H9 (cell line): ENCODE data around the gene IFI44L. TPM values are rescaled to one million over a fixed set of nuclear protein-coding genes. Genes with fewer than 3 reads are reported as not detected.

Experiments
- DNase-seq: peaks from one replicate; pipeline ENCODE4 v3.0.0-alpha.2; 2017
- H2AFZ ChIP-seq: one replicate; pipeline ENCODE4 v1.6.1; 2013; ENCODE audit warnings: mild to moderate bottlenecking, low read length, control low read depth, moderate library complexity
- H2AK5ac ChIP-seq: 2 replicates; pipeline ENCODE4 v1.6.1; 2013; ENCODE audit warnings: low read length, control low read depth, mixed read lengths; ENCODE audit not compliant: insufficient read length
- H2BK120ac ChIP-seq: one replicate; pipeline ENCODE4 v1.6.1; 2013; ENCODE audit warnings: low read depth, mild to moderate bottlenecking, low read length, control low read depth, inconsistent platforms; ENCODE audit not compliant: poor library complexity, severe bottlenecking
- H2BK12ac ChIP-seq: 2 replicates; pipeline ENCODE4 v1.6.1; 2013; ENCODE audit warnings: low read length, control low read depth, mixed read lengths, low read depth; ENCODE audit not compliant: insufficient read length
- H2BK15ac ChIP-seq: 2 replicates; pipeline ENCODE4 v1.6.1; 2013; ENCODE audit warnings: low read depth, low read length, control low read depth
- H2BK20ac ChIP-seq: one replicate; pipeline ENCODE4 v1.6.1; 2013; ENCODE audit warnings: low read depth, mild to moderate bottlenecking, low read length, control low read depth, inconsistent platforms; ENCODE audit not compliant: poor library complexity, severe bottlenecking
- H2BK5ac ChIP-seq: 2 replicates; pipeline ENCODE4 v1.6.1; 2013; ENCODE audit warnings: low read length, control low read depth, mixed read lengths; ENCODE audit not compliant: insufficient read length
- H3K14ac ChIP-seq: 2 replicates; pipeline ENCODE4 v1.6.1; 2013; ENCODE audit warnings: low read length, control low read depth; ENCODE audit not compliant: insufficient read depth
- H3K18ac ChIP-seq: 2 replicates; pipeline ENCODE4 v1.6.1; 2013; ENCODE audit warnings: low read depth, mild to moderate bottlenecking, mixed read lengths, low read length, control low read depth; ENCODE audit not compliant: insufficient read length
- H3K23ac ChIP-seq: 2 replicates; pipeline ENCODE4 v1.6.1; 2013; ENCODE audit warnings: low read length, control low read depth, mixed read lengths, low read depth; ENCODE audit not compliant: insufficient read length
- H3K23me2 ChIP-seq: 2 replicates; pipeline ENCODE4 v1.6.1; 2013; ENCODE audit warnings: low read depth, mild to moderate bottlenecking, mixed read lengths, low read length, control low read depth; ENCODE audit not compliant: insufficient read length, poor library complexity, severe bottlenecking
- H3K27ac ChIP-seq: 2 replicates; pipeline ENCODE4 v1.5.1; 2013; ENCODE audit warnings: low read length, control low read depth, mixed read lengths, low read depth; ENCODE audit not compliant: insufficient read length
- H3K27me3 ChIP-seq: 2 replicates; pipeline ENCODE4 v1.6.1; 2013; ENCODE audit warnings: low read length, control low read depth, inconsistent platforms; ENCODE audit not compliant: insufficient read depth
- H3K4ac ChIP-seq: 2 replicates; pipeline ENCODE4 v1.6.1; 2013; ENCODE audit warnings: low read depth, mild to moderate bottlenecking, control low read depth, inconsistent platforms, low read length, moderate library complexity
- H3K4me1 ChIP-seq: 2 replicates; pipeline ENCODE4 v1.6.1; 2013; ENCODE audit warnings: low read length, control low read depth, inconsistent platforms; ENCODE audit not compliant: insufficient read depth
- H3K4me2 ChIP-seq: 2 replicates; pipeline ENCODE4 v1.6.1; 2013; ENCODE audit warnings: low read length, control low read depth, mixed read lengths; ENCODE audit not compliant: insufficient read length, insufficient read depth
- H3K56ac ChIP-seq: 2 replicates; pipeline ENCODE4 v1.6.1; 2013; ENCODE audit warnings: low read depth, mild to moderate bottlenecking, mixed read lengths, low read length, control low read depth; ENCODE audit not compliant: insufficient read length
- H3K79me1 ChIP-seq: 2 replicates; pipeline ENCODE4 v1.6.1; 2013; ENCODE audit warnings: low read depth, mild to moderate bottlenecking, moderate library complexity, low read length, control low read depth, inconsistent platforms; ENCODE audit not compliant: insufficient read depth, poor library complexity, severe bottlenecking
- H3K79me2 ChIP-seq: 2 replicates; pipeline ENCODE4 v1.6.1; 2013; ENCODE audit warnings: low read length, control low read depth, inconsistent platforms; ENCODE audit not compliant: insufficient read depth
- H3K9ac ChIP-seq: 2 replicates; pipeline ENCODE4 v1.6.1; 2013; ENCODE audit warnings: low read length, control low read depth, mixed read lengths; ENCODE audit not compliant: insufficient read length; ENCODE audit errors: extremely low read depth
- H3K9me3 ChIP-seq: one replicate; pipeline ENCODE4 v1.6.1; 2013; ENCODE audit warnings: low read depth, low read length, inconsistent platforms; ENCODE audit not compliant: control insufficient read depth
- H3T11ph ChIP-seq: one replicate; pipeline ENCODE4 v1.6.1; 2013; ENCODE audit warnings: mild to moderate bottlenecking, low read length, control low read depth, inconsistent platforms
- H4K20me1 ChIP-seq: one replicate; pipeline ENCODE4 v1.6.1; 2013; ENCODE audit not compliant: control insufficient read depth, insufficient read length, insufficient read depth
- H4K5ac ChIP-seq: 2 replicates; pipeline ENCODE4 v1.6.1; 2013; ENCODE audit warnings: low read depth, mild to moderate bottlenecking, mixed read lengths, low read length, control low read depth; ENCODE audit not compliant: insufficient read length
- H4K8ac ChIP-seq: replicated peaks from 2 replicates; pipeline ENCODE4 v1.6.1; 2013; ENCODE audit warnings: low read length, control low read depth, mixed read lengths, low read depth; ENCODE audit not compliant: insufficient read length
- H4K91ac ChIP-seq: 2 replicates; pipeline ENCODE4 v1.6.1; 2013; ENCODE audit warnings: low read depth, mild to moderate bottlenecking, moderate library complexity, mixed read lengths, low read length, control low read depth; ENCODE audit not compliant: insufficient read length
- H3K27ac Mint-ChIP-seq, 3 experiments: 2 replicates in 2 of 3; 3 replicates in 1 of 3; pipeline ENCODE4 v1.8.0; 2020 to 2021; ENCODE audit warnings: mixed read lengths in 3 of 3, mild to moderate bottlenecking in 1 of 3, moderate library complexity in 1 of 3
- H3K27me3 Mint-ChIP-seq: 2 replicates; pipeline ENCODE4 v1.8.0; 2021; ENCODE audit warnings: low read depth, mild to moderate bottlenecking, moderate library complexity, mixed read lengths
- H3K36me3 Mint-ChIP-seq, 3 experiments: 2 replicates in 2 of 3; 3 replicates in 1 of 3; pipeline ENCODE4 v1.8.0; 2020 to 2021; ENCODE audit warnings: low read depth in 3 of 3, mixed read lengths in 3 of 3; ENCODE audit not compliant: insufficient read depth in 1 of 3
- H3K4me1 Mint-ChIP-seq, 2 experiments: 2 replicates each; pipeline ENCODE4 v1.8.0; 2020; ENCODE audit warnings: mixed read lengths in 2 of 2
- H3K4me3 Mint-ChIP-seq, 2 experiments: 2 replicates in 1 of 2; 3 replicates in 1 of 2; pipeline ENCODE4 v1.8.0; 2020 to 2021; ENCODE audit warnings: mild to moderate bottlenecking in 2 of 2, mixed read lengths in 2 of 2, moderate library complexity in 1 of 2
- H3K9me3 Mint-ChIP-seq, 2 experiments: 2 replicates in 1 of 2; 3 replicates in 1 of 2; pipeline ENCODE4 v1.8.0; 2020; ENCODE audit warnings: mild to moderate bottlenecking in 2 of 2, mixed read lengths in 2 of 2, moderate library complexity in 1 of 2
- WGBS: extraction: QIAGEN DNeasy Blood & Tissue Kit; methylation state at CpG from one replicate; pipeline ENCODE4 v1.1.7; 2013; ENCODE audit warnings: missing lambda C conversion rate, low lambda C conversion rate, mixed read lengths; ENCODE audit not compliant: insufficient read length; ENCODE audit errors: extremely low coverage; 5-methylcytosine and 5-hydroxymethylcytosine counted together
- total RNA-seq: library from RNA; stranded (reverse); gene quantifications from 2 replicates; pipeline ENCODE4 v1.2.1, GENCODE V29; 2021
- TF ChIP-seq, protein P1 (sequence below): fragments of 200-600 bp; sonication (generic); conservative IDR thresholded peaks from 3 replicates; pipeline ENCODE4 v1.8.0; 2021; ENCODE audit warnings: antibody characterized with exemption, mild to moderate bottlenecking

Gene IFI44L
- total RNA-seq, 1 experiment from 2014 or later = not detected

DNA sequence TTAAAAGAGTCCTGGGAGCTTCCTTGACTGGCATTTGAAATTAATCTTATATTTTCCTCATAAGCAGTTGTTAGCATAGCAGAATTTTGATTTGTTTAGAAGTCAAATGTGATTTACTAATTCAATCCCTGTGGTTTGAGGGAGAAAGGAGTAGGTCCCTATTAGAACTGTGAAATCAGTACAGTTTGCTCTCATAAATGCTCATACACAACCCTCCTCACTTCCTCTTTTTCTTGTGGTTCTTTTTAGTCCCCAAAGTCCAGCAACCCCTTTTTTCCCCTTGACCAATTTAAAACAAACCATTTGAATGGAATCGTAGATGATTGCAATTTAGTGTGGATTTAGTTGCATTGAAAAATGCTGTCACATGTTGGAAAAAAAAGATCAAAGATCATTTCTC, 20.2 kb downstream of the IFI44L start:
- Histone ChIP-seq H2BK5ac (no peak overlapping the region), H4K91ac (no peak overlapping the region), H4K8ac (no peak overlapping the region), H2BK15ac (no peak overlapping the region), H3K23me2 (no peaks in the 10 kb centered on the region), H3K4me2 (no peak overlapping the region), H4K5ac (no peak overlapping the region), H3K9me3 (no peaks in the 10 kb centered on the region), H2BK12ac (no peak overlapping the region), H4K20me1 (no peaks in the 10 kb centered on the region), H2AK5ac (no peak overlapping the region), H3K23ac (no peak overlapping the region), H3K79me1 (no peaks in the 10 kb centered on the region), H3K18ac (no peak overlapping the region), H3K27me3 (no peaks in the 10 kb centered on the region), H2BK120ac (no peak overlapping the region), H3K9ac (no peak overlapping the region), H3K4ac (no peak overlapping the region), H3K79me2 (no peaks in the 10 kb centered on the region), H3K14ac (no peak overlapping the region), H3K27ac (no peak overlapping the region), H3K56ac (no peak overlapping the region), H3K4me1 (no peaks in the 10 kb centered on the region), H2AFZ (no peak overlapping the region), H2BK20ac (no peak overlapping the region), H3T11ph (no peak overlapping the region)
- Mint-ChIP-seq H3K27ac (no peak overlapping the region), H3K4me1 (no peaks in the 10 kb centered on the region), H3K9me3 (peaks cover 0 to 4% of the 10 kb centered on the region in 2 experiments; a peak in 3 of 5 replicates), H3K27me3 (peaks cover 2% of the 10 kb centered on the region; the same call in 1 of the 2 replicates), H3K36me3 (0 out of 7 replicates have a peak, but pooled peaks cover 0 to 3% (median 0%) of the 10 kb centered on the region in 3 experiments), H3K4me3 (no peak overlapping the region)
- WGBS = no CpG with 5 or more reads among the region's 1 CpG
- TF ChIP-seq, protein P1, sequence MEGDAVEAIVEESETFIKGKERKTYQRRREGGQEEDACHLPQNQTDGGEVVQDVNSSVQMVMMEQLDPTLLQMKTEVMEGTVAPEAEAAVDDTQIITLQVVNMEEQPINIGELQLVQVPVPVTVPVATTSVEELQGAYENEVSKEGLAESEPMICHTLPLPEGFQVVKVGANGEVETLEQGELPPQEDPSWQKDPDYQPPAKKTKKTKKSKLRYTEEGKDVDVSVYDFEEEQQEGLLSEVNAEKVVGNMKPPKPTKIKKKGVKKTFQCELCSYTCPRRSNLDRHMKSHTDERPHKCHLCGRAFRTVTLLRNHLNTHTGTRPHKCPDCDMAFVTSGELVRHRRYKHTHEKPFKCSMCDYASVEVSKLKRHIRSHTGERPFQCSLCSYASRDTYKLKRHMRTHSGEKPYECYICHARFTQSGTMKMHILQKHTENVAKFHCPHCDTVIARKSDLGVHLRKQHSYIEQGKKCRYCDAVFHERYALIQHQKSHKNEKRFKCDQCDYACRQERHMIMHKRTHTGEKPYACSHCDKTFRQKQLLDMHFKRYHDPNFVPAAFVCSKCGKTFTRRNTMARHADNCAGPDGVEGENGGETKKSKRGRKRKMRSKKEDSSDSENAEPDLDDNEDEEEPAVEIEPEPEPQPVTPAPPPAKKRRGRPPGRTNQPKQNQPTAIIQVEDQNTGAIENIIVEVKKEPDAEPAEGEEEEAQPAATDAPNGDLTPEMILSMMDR = no peak
- DNase-seq = no peak
